ENCODE data around the gene CMTM4.
A peak's percentile ranks its signal among the peaks of the same experiment; 100 is the strongest.
"Not testable (repeated sequence)": the region's sequence is repeated elsewhere in the genome, so short reads cannot be mapped to it uniquely, and the experiment has no call there.

The CMTM4 gene

DNA sequence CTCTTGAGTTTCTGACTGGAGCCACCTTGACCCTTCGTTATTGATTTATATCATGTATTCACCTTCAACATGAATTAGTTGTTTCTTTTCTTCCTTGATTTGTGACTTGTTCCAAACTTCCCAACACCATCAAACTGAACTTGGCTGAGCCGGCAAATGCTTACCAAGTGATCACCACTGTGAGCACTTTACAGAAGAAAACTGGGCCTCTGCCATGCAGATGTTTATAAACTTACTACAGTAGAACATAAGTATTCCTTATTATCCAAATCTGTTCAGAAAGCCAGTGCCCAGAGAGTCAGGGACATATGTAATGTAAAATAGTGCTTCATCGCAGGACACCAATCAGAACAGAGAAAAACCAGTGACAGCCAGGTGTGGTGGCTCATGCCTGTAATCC lies 19.9 kb downstream of the CMTM4 start:
- no peak overlapping the region for H3K4me3 ChIP-seq (ENCODE audit: low read depth, low read length)

DNA sequence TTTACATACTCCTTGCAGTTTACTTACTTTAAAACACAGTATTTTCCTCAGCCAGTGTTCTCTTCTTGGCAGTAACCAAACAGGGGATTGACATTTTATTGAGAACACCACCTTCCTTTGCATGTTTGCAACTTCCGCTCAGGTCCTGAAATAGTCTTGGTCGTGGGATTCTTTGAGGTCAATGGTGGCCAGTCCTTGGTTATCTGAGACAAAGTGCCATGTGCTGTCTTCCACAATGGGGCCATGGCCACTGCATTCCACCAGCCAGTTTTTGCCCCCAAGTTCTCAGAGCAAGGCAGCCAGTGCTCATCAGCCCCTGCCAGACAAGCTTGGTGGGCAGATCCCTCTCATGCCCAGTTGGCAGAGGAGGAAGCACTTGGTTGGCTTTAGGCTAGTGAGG lies 22.9 kb downstream of the CMTM4 start:
- no peak overlapping the region for H3K4me3 ChIP-seq (ENCODE audit: low read depth, low read length)

DNA sequence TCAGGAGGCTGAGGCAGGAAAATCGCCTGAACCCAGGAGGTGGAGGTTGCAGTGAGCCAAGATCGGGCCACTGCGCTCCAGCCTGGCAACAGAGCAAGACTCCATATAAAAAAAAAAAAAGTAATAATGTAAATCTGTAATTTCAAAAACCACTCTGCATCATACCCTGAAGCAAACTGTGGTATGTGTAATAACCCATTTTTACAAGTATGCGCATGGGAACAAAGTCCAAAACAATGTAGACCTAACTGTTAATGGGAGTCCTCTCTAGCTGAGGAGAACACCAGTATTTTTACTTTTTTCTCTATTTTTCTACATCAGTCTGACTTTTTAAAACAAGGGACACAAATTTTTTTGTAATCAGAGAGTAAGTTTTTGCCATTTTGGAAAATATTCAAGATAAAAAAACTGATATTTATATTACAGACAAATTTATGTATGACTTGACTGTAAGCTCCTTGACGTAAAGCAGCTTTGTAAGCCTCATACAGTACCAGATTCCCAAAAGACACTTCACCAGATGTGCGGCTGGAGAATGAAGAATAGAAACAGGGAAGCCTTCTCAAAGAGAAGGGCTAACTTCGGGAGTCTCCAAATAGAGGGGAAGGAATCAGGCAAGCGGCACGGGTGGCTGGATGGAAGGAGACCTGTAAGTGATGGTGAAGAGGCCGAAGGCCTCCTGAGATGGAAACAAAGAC lies 25.7 kb downstream of the CMTM4 start:
- H3K4me3 ChIP-seq (ENCODE audit: low read depth, low read length) = no peak overlapping the region

- no peak overlapping the region for H3K4me3 ChIP-seq (ENCODE audit: low read depth, low read length)
Observed at GRCh38 chr16:66668777-66669444, 27.6 kb downstream of the CMTM4 start.

DNA sequence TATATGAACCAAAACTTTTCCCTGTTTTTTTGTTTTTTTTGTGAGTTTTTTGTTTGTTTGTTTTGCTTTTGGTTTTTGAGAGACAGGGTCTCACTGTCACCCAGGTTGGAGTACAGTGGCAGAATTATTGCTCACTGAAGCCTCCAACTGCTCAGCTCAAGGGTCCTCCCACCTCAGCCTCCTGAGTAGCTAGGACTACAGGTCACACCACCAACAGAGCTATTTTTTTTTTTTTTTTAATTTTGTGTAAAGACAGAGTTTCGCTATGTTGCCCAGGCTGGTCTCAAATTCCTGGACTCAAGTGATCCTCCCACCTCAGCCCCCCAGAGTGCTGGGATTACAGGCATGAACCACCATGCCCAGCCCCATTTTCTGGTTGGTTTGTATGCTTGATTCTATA lies 28.6 kb downstream of the CMTM4 start:
- no peak overlapping the region for H3K4me3 ChIP-seq (ENCODE audit: low read depth, low read length)

GRCh38 chr16:66662445-66663194 lies 33.9 kb downstream of the CMTM4 start:
- no peak overlapping the region for H3K4me3 ChIP-seq (ENCODE audit: low read depth, low read length)

- not testable (repeated sequence) for H3K4me3 ChIP-seq (ENCODE audit: low read depth, low read length)
Observed at GRCh38 chr16:66661671-66662346, 34.7 kb downstream of the CMTM4 start.

DNA sequence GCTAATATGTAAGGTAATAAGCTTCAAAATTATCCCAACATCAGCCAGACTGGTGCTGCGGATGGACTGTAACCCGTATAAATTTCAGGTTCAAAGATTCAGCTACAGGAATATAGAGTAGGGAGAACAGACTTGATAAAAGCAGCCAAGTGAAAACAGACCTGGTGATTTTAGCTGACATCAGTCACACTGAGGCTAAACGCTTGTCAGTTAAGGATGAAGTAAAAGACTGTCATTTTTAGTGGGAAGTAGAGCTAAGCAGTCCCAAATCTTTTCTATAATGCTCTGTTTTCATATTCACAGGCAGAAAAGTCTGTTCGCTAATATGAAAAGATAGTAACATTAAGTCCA lies 35.4 kb downstream of the CMTM4 start:
- no peak overlapping the region for H3K4me3 ChIP-seq (ENCODE audit: low read depth, low read length)

DNA sequence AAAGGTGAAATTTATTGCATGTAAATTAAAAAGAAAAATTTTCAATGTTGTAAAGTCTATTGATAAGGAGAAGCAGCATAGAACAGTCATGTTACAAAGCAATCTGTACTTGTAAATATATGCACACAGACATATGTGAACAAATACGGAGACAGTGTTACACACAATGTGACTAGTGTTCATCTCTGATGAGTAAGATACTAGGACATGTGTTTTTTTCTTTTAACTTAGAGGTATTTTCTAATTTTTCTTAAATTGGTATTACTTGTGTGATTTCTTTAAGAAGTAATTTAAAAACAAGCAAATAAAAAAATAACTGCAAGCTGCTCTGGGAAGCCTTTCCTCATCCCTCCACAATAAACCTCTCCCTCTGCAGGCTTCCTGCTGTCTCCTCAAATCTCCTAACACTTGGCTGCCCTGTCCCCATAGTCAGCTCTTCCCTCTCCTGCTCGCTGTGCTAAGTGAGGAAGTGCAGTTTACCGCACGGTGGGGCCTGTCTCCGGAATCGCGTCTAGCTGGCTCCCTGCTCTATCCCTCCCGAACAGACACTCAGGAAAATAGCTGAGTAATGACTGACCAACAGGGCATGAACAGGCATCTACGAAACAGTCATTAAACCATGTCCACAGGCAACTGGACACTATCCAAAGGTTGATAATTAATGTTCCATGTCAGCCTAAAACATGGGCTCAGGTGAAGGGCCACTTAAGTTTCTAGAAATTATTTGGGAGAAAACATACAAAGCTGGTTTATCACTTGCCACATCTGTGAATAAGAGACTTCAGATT lies 35.9 kb downstream of the CMTM4 start:
- H3K4me3 ChIP-seq (ENCODE audit: low read depth, low read length) = no peak overlapping the region

DNA sequence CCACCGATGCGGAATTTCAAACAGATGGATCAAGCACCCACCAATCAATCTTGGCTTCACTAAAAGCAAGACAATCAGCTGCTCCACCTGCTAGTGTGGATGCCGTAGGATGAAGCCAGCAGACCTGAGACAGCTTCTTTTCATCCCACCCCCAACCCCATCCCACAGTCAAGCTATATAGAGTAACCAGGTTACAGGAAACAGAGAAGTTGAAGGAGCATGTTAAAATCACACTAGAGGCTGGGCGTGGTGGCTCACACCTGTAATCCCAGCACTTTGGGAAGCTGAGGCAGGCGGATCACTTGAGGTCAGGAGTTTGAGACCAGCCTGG lies 37.7 kb downstream of the CMTM4 start:
- no peak overlapping the region for H3K4me3 ChIP-seq (ENCODE audit: low read depth, low read length)

DNA sequence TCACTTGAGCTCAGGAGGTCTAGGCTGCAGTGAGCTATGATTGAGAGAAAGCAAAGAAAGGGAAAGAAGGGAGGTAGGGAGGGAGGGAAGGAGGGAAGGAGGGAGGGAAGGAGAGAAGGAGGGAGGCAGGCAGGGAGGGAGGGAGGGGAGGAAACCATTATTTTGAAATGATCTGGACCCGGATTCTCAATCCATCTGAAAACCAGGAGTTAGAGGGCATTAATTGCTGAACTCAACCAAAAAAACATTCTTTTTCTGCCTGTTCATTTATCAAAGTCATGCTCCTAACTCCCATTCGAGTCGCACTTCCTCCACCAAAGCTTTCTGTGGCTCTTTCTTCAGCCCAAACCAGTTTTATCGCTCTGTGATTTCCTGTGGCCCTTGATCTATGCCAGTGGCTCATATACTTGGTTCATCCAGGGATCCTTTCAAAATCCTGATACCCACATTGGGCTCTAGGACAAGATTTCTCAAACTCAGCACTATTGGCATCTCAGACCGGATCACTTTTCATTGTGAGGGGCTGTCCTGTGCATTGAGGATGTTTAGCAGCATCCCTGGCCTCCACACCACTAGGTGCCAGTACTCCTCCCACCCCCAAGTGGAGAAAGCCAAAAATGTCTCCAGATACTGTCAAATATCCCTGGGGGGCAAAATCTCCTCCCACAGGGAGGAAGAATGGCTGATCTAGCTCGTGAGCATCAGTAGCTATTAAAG lies 38.2 kb downstream of the CMTM4 start:
- H3K4me3 ChIP-seq (ENCODE audit: low read depth, low read length) = no peak overlapping the region

DNA sequence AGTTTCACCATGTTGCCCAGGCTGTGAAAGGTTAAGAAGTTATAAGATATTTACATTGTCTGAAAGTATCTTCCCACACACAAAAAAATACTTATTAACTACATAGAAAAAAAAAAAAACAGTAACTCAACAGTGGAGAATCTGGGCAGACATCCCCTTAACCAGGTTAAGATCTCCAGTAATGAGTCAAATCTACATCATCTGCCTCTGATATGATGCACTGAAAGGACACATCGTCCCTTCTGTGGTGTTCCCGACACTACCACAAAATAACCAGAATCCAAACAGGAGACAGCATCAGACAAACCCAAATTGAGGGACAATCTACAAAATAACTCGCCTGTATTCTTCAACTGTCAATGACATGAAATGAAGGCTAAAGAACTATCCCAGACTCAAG lies 40.0 kb downstream of the CMTM4 start:
- H3K4me3 ChIP-seq (ENCODE audit: low read depth, low read length) = no peak overlapping the region

DNA sequence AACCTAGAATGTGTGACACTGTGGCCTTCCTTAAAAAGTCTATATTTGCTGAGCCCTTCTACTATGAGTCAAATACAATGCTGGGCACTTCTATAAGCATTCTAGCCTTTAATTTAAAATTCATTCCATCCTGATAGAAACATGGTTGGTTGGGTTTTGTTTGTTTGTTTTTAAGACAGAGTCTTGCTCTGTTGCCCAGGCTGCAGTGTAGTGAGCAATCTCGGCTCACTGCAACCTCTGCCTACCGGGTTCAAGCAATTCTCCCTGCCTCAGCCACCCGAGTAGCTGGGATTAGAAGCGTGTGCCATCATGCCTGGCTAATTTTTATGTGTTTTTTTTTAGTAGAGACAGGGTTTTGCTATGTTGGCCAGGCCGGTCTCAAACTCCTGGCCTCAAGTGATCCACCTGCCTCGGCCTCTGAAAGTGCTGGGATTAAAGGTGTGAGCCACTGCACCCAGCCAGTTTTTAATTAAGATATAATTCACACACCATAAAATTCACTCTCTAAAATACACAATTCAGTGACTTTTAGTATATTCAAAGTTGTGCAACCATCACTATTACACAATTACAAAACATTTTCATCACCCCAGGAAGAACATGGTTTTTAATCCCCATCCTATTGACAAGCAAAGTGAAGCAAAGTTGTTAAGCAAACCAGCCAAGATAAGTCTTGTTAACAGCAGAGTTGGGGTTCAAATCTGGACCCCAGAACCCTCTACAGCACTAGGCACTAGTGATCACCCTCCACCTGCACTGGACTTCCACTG lies 42.8 kb downstream of the CMTM4 start:
- H3K4me3 ChIP-seq (ENCODE audit: low read depth, low read length) = no peak overlapping the region

GRCh38 chr16:66652661-66653360 lies 43.7 kb downstream of the CMTM4 start:
- H3K4me3 ChIP-seq (ENCODE audit: low read depth, low read length) = no peak overlapping the region

DNA sequence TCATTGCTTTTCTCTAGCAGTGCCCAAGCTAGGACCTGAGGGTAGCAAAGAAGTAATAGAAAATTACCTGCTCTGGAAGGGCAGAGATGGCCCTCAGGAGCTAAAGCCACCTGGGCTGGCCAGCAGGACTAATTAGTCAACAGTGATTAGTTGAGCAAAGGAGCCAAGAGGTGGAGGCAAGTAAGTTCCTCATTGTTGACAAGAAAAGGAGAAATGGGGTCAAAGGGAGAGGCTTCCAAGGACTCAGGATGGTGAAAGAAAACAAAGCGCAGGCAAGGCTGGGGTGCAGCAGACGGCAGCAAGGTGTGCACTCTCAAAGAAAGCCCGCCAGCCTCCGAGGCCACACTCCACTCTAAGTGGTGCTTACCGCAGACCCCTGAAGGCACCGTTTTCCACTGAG lies 44.6 kb downstream of the CMTM4 start:
- H3K4me3 ChIP-seq (ENCODE audit: low read depth, low read length) = no peak overlapping the region

DNA sequence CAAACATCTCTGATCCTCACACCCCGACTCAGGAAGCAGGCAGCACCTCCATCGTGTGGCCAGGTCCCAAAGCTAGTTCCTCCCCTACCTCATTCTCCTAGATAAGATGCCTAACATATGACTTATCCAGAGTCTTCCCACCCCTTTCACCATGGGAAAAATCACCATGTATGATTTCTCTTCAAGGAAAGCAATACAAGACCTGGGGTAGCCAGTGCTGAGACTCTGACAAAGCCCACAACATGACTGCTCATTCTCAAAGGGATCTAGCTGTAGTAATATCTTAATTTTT lies 45.1 kb downstream of the CMTM4 start:
- H3K4me3 ChIP-seq (ENCODE audit: low read depth, low read length) = peak overlapping the region; percentile 18

GRCh38 chr16:66650707-66651473 lies 45.7 kb downstream of the CMTM4 start:
- H3K4me3 ChIP-seq (ENCODE audit: low read depth, low read length) = peak overlapping the region; percentile 18

DNA sequence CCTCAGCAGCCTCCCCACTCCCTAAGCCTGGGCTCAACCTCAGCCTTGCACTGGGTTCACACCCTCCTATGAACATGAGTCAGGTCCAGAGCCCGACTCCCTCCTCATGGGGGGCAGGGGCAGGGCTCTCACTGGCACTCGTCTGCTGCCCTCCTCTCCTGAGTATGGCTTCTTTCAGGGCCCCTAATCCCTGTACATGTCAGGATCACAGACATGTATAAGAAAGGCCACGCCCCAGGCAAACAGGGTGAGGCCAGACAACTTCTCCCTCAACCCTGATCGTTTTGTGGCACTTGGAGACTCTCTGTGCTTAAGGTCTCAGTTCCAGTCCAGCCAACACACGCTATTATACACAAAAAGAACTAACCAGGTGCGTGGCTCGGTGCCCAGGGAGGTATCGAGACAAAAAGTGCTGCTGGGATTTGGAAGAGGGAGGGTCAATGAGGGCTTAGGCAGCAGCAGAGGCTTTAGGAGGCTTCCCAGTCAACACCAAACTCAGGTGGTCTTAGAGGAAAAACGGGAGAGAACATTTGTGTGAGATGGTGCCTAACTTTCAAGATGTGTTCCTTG lies 46.8 kb downstream of the CMTM4 start:
- H3K4me3 ChIP-seq (ENCODE audit: low read depth, low read length) = no peak overlapping the region

Data from iPS-11a (cell line).